Measurements from ENCODE around the gene KCNH4.

DNA sequence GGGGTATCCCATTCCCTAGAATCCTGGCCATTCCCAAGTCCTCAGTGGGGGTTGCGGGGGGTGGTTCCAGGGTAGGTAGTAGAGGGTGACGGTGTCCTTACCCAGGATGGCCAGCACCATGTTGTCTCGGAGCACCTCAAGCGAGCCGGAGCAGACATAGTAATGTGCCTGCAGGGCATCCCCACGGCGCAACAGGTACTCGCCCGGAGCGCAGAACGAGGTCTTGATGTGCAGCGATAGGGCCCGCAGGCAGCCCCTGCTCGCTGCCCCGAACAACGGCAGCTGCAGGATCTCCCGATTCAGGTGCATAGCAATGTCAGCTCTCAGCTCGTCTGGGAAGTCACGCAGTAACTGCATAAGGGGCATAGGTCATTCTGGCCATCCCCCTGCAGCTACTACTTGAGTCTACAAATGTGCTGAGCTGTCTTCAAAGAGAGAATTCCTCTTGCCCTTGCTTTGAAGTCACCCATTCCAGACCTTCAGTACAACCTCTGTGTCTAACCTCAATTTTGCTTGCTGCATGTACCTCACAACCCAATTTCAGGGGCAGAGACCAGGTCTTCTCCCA lies 14.7 kb downstream of the KCNH4 start:
- no peak for TF ChIP-seq POLR2A (IDR thresholded peaks at IDR 0.05; ENCODE audit: low read length)
- no peak for TF ChIP-seq GATA1 (IDR thresholded peaks at IDR 0.05; ENCODE audit: low read depth, low read length)

Data from erythroblast (primary cell).